Esophagus muscularis mucosa (tissue), 3 donors: ENCODE results near the gene SPTY2D1.
"Not testable (repeated sequence)": the region's sequence is repeated elsewhere in the genome, so short reads cannot be mapped to it uniquely, and the experiment has no call there.

Experiments used
- POLR2A ChIP-seq: fragments of 450-650 bp; IDR thresholded peaks from one replicate; pipeline ENCODE4 v1.6.1; 2017; ENCODE audit warnings: antibody characterized with exemption, moderate library complexity, mild to moderate bottlenecking, low read depth
- POLR2AphosphoS5 ChIP-seq, 2 donors: sonication (generic); formaldehyde crosslinking; IDR thresholded peaks; one replicate each; pipeline ENCODE4 v1.6.1; 2017; ENCODE audit warnings: antibody characterized with exemption in 2 of 2
- TF ChIP-seq, protein P1 (sequence below), 3 experiments: fragments of 200-600 bp in 2 of 3; fragments of 450-650 bp in 1 of 3; sonication (generic) in 2 of 3; IDR thresholded peaks; one replicate each; pipeline ENCODE4 v1.5.1; 2017 to 2019; ENCODE audit warnings: antibody characterized with exemption in 3 of 3, mild to moderate bottlenecking in 2 of 3, moderate library complexity in 1 of 3

DNA sequence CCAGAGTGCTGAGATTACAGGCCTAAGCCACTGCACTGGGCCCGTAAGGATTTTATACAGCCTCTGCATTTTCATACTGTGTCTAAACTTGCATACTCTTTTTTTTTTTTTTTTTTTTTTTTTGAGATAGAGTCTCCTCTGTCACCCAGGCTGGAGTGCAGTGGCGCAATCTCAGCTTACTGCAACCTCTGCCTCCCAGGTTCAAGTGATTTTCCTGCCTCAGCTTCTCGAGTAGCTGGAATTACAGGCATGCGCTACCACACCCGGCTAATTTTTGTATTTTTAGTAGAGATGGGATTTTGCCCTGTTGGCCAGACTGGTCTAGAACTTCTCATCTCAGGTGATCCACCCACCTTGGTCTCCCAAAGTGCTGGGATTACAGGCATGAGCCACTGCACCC lies 40.1 kb downstream of the SPTY2D1 start:
- TF ChIP-seq POLR2AphosphoS5 (IDR thresholded peaks at IDR 0.05); POLR2A: not testable (repeated sequence)
- TF ChIP-seq, protein P1, sequence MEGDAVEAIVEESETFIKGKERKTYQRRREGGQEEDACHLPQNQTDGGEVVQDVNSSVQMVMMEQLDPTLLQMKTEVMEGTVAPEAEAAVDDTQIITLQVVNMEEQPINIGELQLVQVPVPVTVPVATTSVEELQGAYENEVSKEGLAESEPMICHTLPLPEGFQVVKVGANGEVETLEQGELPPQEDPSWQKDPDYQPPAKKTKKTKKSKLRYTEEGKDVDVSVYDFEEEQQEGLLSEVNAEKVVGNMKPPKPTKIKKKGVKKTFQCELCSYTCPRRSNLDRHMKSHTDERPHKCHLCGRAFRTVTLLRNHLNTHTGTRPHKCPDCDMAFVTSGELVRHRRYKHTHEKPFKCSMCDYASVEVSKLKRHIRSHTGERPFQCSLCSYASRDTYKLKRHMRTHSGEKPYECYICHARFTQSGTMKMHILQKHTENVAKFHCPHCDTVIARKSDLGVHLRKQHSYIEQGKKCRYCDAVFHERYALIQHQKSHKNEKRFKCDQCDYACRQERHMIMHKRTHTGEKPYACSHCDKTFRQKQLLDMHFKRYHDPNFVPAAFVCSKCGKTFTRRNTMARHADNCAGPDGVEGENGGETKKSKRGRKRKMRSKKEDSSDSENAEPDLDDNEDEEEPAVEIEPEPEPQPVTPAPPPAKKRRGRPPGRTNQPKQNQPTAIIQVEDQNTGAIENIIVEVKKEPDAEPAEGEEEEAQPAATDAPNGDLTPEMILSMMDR (IDR thresholded peaks at IDR 0.05) = not testable (repeated sequence)
